PC-3 (cell line): ENCODE results near the gene CDC45. TPM values are rescaled to one million over a fixed set of nuclear protein-coding genes. Genes with fewer than 3 reads are reported as not detected.

Experiments used
- ATAC-seq: fragments of 200-7000 bp; cut with Tn5 transposase; 2 replicates; pipeline ENCODE4 v1.9.1; 2020; ENCODE audit warnings: mild to moderate bottlenecking, moderate library complexity
- BruUV-seq: library from RNA; stranded (reverse); fragments of 400-500 nt; replicated peaks from 2 replicates; lab custom pipeline; 2021; lab: Mats Ljungman, UMichigan
- CTCF ChIA-PET: fragments of 300-600 bp; sonication (Branson Sonifier 250); formaldehyde crosslinking; loops from one replicate; lab custom pipeline; 2022; ENCODE audit warnings: antibody characterized with exemption; lab: Charles Lee
- POLR2A ChIA-PET: fragments of 300-600 bp; sonication (Branson Sonifier 250); formaldehyde crosslinking; loops from one replicate; lab custom pipeline; 2022; ENCODE audit warnings: antibody characterized with exemption; ENCODE audit not compliant: unreplicated experiment; lab: Charles Lee
- DNase-seq: peaks from one replicate; pipeline ENCODE4 v3.0.0-alpha.2; 2015
- H2AFZ ChIP-seq: fragments of 300-600 bp; sonication (generic); 2 replicates; pipeline ENCODE4 v1.6.0; 2016; ENCODE audit warnings: antibody characterized with exemption, low read length
- H3F3A ChIP-seq: fragments of 300-600 bp; sonication (generic); one replicate; pipeline ENCODE4 v1.6.0; 2017; ENCODE audit warnings: antibody characterized with exemption, low read length, control low read depth, mild to moderate bottlenecking; ENCODE audit not compliant: unreplicated experiment
- H3K27ac ChIP-seq: fragments of 300-600 bp; sonication (generic); 2 replicates; pipeline ENCODE4 v1.5.1; 2016; ENCODE audit warnings: mild to moderate bottlenecking, low read length
- H3K27me3 ChIP-seq: fragments of 300-600 bp; sonication (generic); 2 replicates; pipeline ENCODE4 v1.6.1; 2016; ENCODE audit warnings: low read length, mixed read lengths
- H3K36me3 ChIP-seq: fragments of 300-600 bp; sonication (generic); 2 replicates; pipeline ENCODE4 v1.6.1; 2016; ENCODE audit warnings: low read depth, mixed run types, low read length, mixed read lengths
- H3K4me1 ChIP-seq: fragments of 300-600 bp; sonication (generic); 2 replicates; pipeline ENCODE4 v1.5.1; 2016; ENCODE audit warnings: low read length; ENCODE audit not compliant: insufficient read depth
- H3K4me2 ChIP-seq: fragments of 300-600 bp; sonication (generic); 2 replicates; pipeline ENCODE4 v1.6.0; 2016; ENCODE audit warnings: low read length
- H3K4me3 ChIP-seq: fragments of 300-600 bp; sonication (generic); 2 replicates; pipeline ENCODE4 v1.5.1; 2016; ENCODE audit warnings: mild to moderate bottlenecking, low read length, mixed read lengths
- H3K79me2 ChIP-seq: fragments of 300-600 bp; sonication (generic); 2 replicates; pipeline ENCODE4 v1.6.1; 2017; ENCODE audit warnings: low read length, mixed read lengths
- H3K9ac ChIP-seq: fragments of 300-600 bp; sonication (generic); 2 replicates; pipeline ENCODE4 v1.6.0; 2016; ENCODE audit warnings: mild to moderate bottlenecking, low read length
- H3K9me2 ChIP-seq: fragments of 300-600 bp; sonication (generic); replicated peaks from 2 replicates; pipeline ENCODE4 v1.6.1; 2016; ENCODE audit warnings: mixed run types, low read length, mixed read lengths
- H3K9me3 ChIP-seq: fragments of 300-600 bp; sonication (generic); 2 replicates; pipeline ENCODE4 v1.6.1; 2016; ENCODE audit warnings: low read length, mixed read lengths
- H4K20me1 ChIP-seq: fragments of 300-600 bp; sonication (generic); 2 replicates; pipeline ENCODE4 v1.6.1; 2016; ENCODE audit warnings: low read length, mixed read lengths
- EZH2 ChIP-seq: fragments of 300-600 bp; sonication (generic); IDR thresholded peaks from one replicate; pipeline ENCODE4 v1.6.1; 2017; ENCODE audit warnings: antibody characterized with exemption, mild to moderate bottlenecking, low read length; ENCODE audit not compliant: unreplicated experiment
- EZH2phosphoT487 ChIP-seq: fragments of 300-600 bp; sonication (generic); IDR thresholded peaks from 2 replicates; pipeline ENCODE4 v1.6.1; 2018; ENCODE audit warnings: mild to moderate bottlenecking, antibody characterized with exemption, low read length, borderline replicate concordance
- intact Hi-C: fragments of 100-400 bp; cut with micrococcal nuclease; formaldehyde crosslinking; loops from 2 replicates; pipeline ENCODE4 v1.9.0; 2023
- total RNA-seq: library from RNA; depleted of rRNA; stranded (reverse); fragments of >200 nt; gene quantifications from 2 replicates; pipeline ENCODE4 v1.2.3, GENCODE V29; 2014
- TF ChIP-seq, protein P1 (sequence below): fragments of 300-600 bp; sonication (generic); conservative IDR thresholded peaks from 2 replicates; pipeline ENCODE4 v1.5.1; 2017; ENCODE audit warnings: antibody characterized with exemption, low read depth, mild to moderate bottlenecking, low read length

CDC45 gene
- total RNA-seq, 1 experiment from 2014 or later = 70.9 TPM

DNA sequence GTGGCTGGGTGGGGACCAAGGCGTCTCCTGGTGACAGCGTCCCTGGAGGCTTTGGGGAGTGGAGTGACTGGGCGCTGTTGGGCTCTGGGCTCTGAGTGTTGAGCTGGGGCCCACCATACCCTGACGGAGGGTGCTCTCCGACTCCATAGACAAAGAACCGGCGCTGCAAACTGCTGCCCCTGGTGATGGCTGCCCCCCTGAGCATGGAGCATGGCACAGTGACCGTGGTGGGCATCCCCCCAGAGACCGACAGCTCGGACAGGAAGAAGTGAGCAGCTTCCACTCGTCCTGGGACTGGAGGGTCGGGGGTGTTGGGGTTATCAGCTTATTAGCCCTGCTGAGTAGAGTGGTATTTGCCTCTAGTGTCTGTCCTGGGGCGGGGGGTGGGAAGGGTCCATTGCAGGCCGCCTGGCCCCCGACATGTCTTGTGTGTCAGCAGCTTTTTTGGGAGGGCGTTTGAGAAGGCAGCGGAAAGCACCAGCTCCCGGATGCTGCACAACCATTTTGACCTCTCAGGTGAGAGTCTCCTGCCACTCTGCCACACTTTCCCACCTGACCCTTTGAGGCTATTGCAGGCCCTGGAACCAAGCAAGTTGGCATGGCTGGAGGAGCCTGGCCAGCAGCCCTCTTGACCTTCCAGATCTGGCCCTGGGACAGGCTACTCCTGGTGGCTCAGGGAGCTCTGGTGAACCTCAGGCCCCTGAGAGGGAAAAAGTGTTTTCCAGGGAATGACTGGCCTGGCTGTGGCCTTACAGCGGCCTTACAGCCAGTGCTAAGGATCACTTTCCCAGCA is 36.9 kb downstream of the CDC45 start:
- Histone ChIP-seq H3K27ac (no peak overlapping the region), H3K4me3 (no peak overlapping the region), H3K4me2 (no peak overlapping the region), H2AFZ (no peak overlapping the region), H3K27me3 (no peaks in the 10 kb centered on the region), H3K9ac (no peak overlapping the region), H3K9me3 (no peaks in the 10 kb centered on the region), H3K79me2 (no peaks in the 10 kb centered on the region), H3F3A (no peaks in the 10 kb centered on the region), H4K20me1 (no peaks in the 10 kb centered on the region), H3K4me1 (no peaks in the 10 kb centered on the region), H3K36me3 (peaks cover 4% of the 10 kb centered on the region), H3K9me2 (no peaks in the 10 kb centered on the region)
- no TSS peak for BruUV-seq
- ChIA-PET CTCF (no interaction called here), POLR2A (no interaction called here)
- intact Hi-C loops = no loop called here
- ATAC-seq = no peak
- DNase-seq = no peak
- no peak for TF ChIP-seq EZH2phosphoT487
- no peak for TF ChIP-seq EZH2
- TF ChIP-seq, protein P1, sequence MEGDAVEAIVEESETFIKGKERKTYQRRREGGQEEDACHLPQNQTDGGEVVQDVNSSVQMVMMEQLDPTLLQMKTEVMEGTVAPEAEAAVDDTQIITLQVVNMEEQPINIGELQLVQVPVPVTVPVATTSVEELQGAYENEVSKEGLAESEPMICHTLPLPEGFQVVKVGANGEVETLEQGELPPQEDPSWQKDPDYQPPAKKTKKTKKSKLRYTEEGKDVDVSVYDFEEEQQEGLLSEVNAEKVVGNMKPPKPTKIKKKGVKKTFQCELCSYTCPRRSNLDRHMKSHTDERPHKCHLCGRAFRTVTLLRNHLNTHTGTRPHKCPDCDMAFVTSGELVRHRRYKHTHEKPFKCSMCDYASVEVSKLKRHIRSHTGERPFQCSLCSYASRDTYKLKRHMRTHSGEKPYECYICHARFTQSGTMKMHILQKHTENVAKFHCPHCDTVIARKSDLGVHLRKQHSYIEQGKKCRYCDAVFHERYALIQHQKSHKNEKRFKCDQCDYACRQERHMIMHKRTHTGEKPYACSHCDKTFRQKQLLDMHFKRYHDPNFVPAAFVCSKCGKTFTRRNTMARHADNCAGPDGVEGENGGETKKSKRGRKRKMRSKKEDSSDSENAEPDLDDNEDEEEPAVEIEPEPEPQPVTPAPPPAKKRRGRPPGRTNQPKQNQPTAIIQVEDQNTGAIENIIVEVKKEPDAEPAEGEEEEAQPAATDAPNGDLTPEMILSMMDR = no peak

DNA sequence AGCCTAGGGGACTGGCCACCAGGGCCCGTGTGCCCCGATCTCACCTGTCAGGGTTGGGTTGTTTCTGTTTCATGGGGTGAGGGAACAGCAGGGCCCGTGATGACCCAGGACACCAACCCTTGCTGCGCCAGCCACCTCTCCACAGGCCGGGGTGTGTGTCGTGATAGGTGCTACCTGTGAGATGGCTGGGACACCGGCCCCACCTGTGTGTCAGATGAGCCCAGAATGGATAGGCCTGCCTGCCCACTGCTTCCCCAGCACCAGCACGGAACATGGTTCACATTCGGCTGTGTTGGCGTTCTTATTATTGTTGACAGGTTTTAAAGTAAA is 37.4 kb downstream of the CDC45 start:
- DNase-seq (no peak), ATAC-seq (no peak)
- H3F3A ChIP-seq = no peaks in the 10 kb centered on the region
- no peaks in the 10 kb centered on the region for H3K9me2 ChIP-seq
- TF ChIP-seq, protein P1 = no peak
- TF ChIP-seq EZH2phosphoT487 = no peak
- TF ChIP-seq EZH2 = no peak
- H3K4me1 ChIP-seq = no peaks in the 10 kb centered on the region
- H3K9ac ChIP-seq = no peak overlapping the region
- H3K36me3 ChIP-seq = peaks cover 4% of the 10 kb centered on the region; the same call in 1 of the 2 replicates
- ChIA-PET POLR2A (no interaction called here), CTCF (no interaction called here)
- no peaks in the 10 kb centered on the region for H4K20me1 ChIP-seq
- no peak overlapping the region for H3K27ac ChIP-seq
- intact Hi-C loops = no loop called here
- no peak overlapping the region for H2AFZ ChIP-seq
- no peak overlapping the region for H3K4me2 ChIP-seq
- H3K79me2 ChIP-seq = no peaks in the 10 kb centered on the region
- no peaks in the 10 kb centered on the region for H3K27me3 ChIP-seq
- no peak overlapping the region for H3K4me3 ChIP-seq
- BruUV-seq = no TSS peak
- H3K9me3 ChIP-seq = no peaks in the 10 kb centered on the region

DNA sequence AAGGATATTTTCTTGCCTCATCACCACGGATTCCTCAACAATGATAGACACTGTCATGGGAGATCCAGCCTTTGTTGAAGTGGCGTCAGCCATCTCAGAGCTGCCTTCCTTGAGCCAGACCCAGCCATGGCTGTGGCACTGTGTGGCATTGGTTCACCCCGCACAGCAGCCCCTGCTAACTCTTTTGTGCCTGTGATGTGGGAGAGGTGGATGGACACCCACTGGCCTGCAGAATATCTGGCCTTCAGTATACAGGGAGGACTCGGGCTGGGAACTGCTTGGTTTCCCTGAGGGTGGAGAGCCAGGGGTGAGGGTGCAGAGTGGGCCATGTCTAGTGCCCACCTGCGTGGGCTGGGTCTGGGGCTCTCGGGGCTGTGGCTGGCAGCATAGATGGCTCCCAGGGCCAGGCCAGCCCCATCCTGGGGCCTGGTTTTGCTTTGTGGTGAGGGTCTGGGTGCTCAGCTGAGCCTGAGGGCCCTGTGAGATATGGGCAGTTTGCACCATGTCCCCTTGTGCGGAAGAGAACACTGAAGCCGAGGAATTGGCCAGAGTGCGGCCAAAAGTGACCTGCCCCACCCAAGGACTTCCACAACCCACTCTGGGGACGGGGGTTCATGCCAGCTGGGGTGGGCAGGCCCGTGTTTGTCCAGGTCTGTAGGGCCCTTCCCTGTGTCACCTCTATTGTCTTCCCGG is 38.3 kb downstream of the CDC45 start:
- Histone ChIP-seq H3K4me1 (no peaks in the 10 kb centered on the region), H3K4me2 (no peak overlapping the region), H3K9ac (no peak overlapping the region), H3K27me3 (no peaks in the 10 kb centered on the region), H2AFZ (no peak overlapping the region), H3K79me2 (no peaks in the 10 kb centered on the region), H3K4me3 (no peak overlapping the region), H4K20me1 (no peaks in the 10 kb centered on the region), H3K9me2 (no peaks in the 10 kb centered on the region), H3K9me3 (no peaks in the 10 kb centered on the region), H3F3A (no peaks in the 10 kb centered on the region), H3K27ac (no peak overlapping the region), H3K36me3 (peaks cover 4% of the 10 kb centered on the region; the same call in 1 of the 2 replicates)
- TF ChIP-seq EZH2 (no peak), EZH2phosphoT487 (no peak)
- TF ChIP-seq, protein P1 = no peak
- no peak for ATAC-seq
- intact Hi-C loops = no loop called here
- no TSS peak for BruUV-seq
- POLR2A ChIA-PET = no interaction called here
- CTCF ChIA-PET = no interaction called here
- DNase-seq = no peak
